Neural progenitor cell (in vitro differentiated cells): Measurements from ENCODE around the gene POLR2L. TPM values are rescaled to one million over a fixed set of nuclear protein-coding genes. Genes with fewer than 3 reads are reported as not detected.

Experiments
- DNase-seq: peaks from one replicate; pipeline ENCODE4 v3.0.0-alpha.2; 2016; ENCODE audit warnings: low spot score
- H2AFZ ChIP-seq: fragments of 200-600 bp; sonication (generic); replicated peaks from 2 replicates; pipeline ENCODE4 v1.6.1; 2016; ENCODE audit warnings: antibody characterized with exemption
- H3F3A ChIP-seq: fragments of 200-600 bp; sonication (generic); 2 replicates; pipeline ENCODE4 v1.6.1; 2016; ENCODE audit warnings: antibody characterized with exemption, low read depth
- H3K27ac ChIP-seq: fragments of 200-600 bp; sonication (generic); 2 replicates; pipeline ENCODE4 v1.5.1; 2016; ENCODE audit warnings: mild to moderate bottlenecking
- H3K27me3 ChIP-seq: fragments of 200-600 bp; sonication (generic); 2 replicates; pipeline ENCODE4 v1.6.1; 2016; ENCODE audit warnings: mild to moderate bottlenecking, moderate library complexity
- H3K36me3 ChIP-seq: fragments of 200-600 bp; sonication (generic); 2 replicates; pipeline ENCODE4 v1.5.1; 2016
- H3K4me1 ChIP-seq: fragments of 200-600 bp; sonication (generic); 2 replicates; pipeline ENCODE4 v1.6.1; 2016; ENCODE audit warnings: mixed run types
- H3K4me2 ChIP-seq: fragments of 200-600 bp; sonication (generic); 2 replicates; pipeline ENCODE4 v1.6.1; 2016
- H3K4me3 ChIP-seq: fragments of 200-600 bp; sonication (generic); 2 replicates; pipeline ENCODE4 v1.5.1; 2016
- H3K79me2 ChIP-seq: fragments of 200-600 bp; sonication (generic); 2 replicates; pipeline ENCODE4 v1.6.1; 2016; ENCODE audit warnings: low read depth
- H3K9ac ChIP-seq: fragments of 200-600 bp; sonication (generic); 2 replicates; pipeline ENCODE4 v1.6.1; 2016
- H3K9me3 ChIP-seq: fragments of 200-600 bp; sonication (generic); 2 replicates; pipeline ENCODE4 v1.5.1; 2016; ENCODE audit warnings: low read depth
- H4K20me1 ChIP-seq: fragments of 200-600 bp; sonication (generic); 2 replicates; pipeline ENCODE4 v1.6.1; 2016; ENCODE audit warnings: low read depth
- H3K27ac Mint-ChIP-seq: 3 replicates; pipeline ENCODE4 v1.8.0; 2021; ENCODE audit warnings: mixed read lengths
- H3K27me3 Mint-ChIP-seq: 2 replicates; pipeline ENCODE4 v1.8.0; 2022; ENCODE audit warnings: low read depth, mild to moderate bottlenecking, inconsistent platforms, moderate library complexity, mixed read lengths; ENCODE audit not compliant: insufficient read depth
- H3K36me3 Mint-ChIP-seq: 3 replicates; pipeline ENCODE4 v1.8.0; 2021; ENCODE audit warnings: mixed read lengths
- H3K4me1 Mint-ChIP-seq: 3 replicates; pipeline ENCODE4 v1.8.0; 2021; ENCODE audit warnings: mixed read lengths
- H3K4me3 Mint-ChIP-seq: 3 replicates; pipeline ENCODE4 v1.8.0; 2021; ENCODE audit warnings: mild to moderate bottlenecking, moderate library complexity, mixed read lengths
- H3K9me3 Mint-ChIP-seq: 3 replicates; pipeline ENCODE4 v1.8.0; 2020; ENCODE audit warnings: mixed read lengths
- CTCF ChIP-seq: fragments of 200-600 bp; sonication (generic); IDR thresholded peaks from 2 replicates; pipeline ENCODE4 v1.5.1; 2017; ENCODE audit warnings: antibody characterized with exemption, mild to moderate bottlenecking
- EZH2 ChIP-seq: fragments of 200-600 bp; sonication (generic); IDR thresholded peaks from 2 replicates; pipeline ENCODE4 v1.6.1; 2017; ENCODE audit warnings: antibody characterized with exemption, mild to moderate bottlenecking, moderate library complexity
- EZH2phosphoT487 ChIP-seq: fragments of 200-600 bp; sonication (generic); IDR thresholded peaks from 2 replicates; pipeline ENCODE4 v1.6.1; 2017; ENCODE audit warnings: antibody characterized with exemption
- total RNA-seq: library from RNA; depleted of rRNA; stranded (reverse); fragments of >200 nt; gene quantifications from 2 replicates; pipeline ENCODE4 v1.2.3, GENCODE V29; 2015; ENCODE audit warnings: low replicate concordance

POLR2L gene
- total RNA-seq, 1 donor from 2014 or later = 12.9 TPM

GRCh38 chr11:826227-826621 lies 16.1 kb downstream of the POLR2L start:
- Histone ChIP-seq H3F3A (peaks cover 48% of the 10 kb centered on the region), H3K36me3 (no peaks in the 10 kb centered on the region), H3K4me1 (peaks cover 41% of the 10 kb centered on the region), H3K4me3 (no peak overlapping the region), H4K20me1 (peaks cover 60% of the 10 kb centered on the region), H3K4me2 (no peak overlapping the region), H3K27ac (no peak overlapping the region), H3K9ac (no peak overlapping the region), H3K27me3 (peaks cover 63% of the 10 kb centered on the region), H3K79me2 (no peaks in the 10 kb centered on the region), H3K9me3 (no peaks in the 10 kb centered on the region), H2AFZ (no peak overlapping the region)
- peaks cover 30% of the 10 kb centered on the region for H3K4me1 Mint-ChIP-seq
- no peaks in the 10 kb centered on the region for H3K9me3 Mint-ChIP-seq
- no peak for TF ChIP-seq CTCF
- TF ChIP-seq EZH2phosphoT487 = no peak
- no peak for TF ChIP-seq EZH2
- peak overlapping the region; percentile 78 for H3K4me3 Mint-ChIP-seq
- H3K27ac Mint-ChIP-seq = no peak overlapping the region
- peaks cover 32% of the 10 kb centered on the region for H3K27me3 Mint-ChIP-seq
- DNase-seq = no peak
- H3K36me3 Mint-ChIP-seq = peaks cover 4% of the 10 kb centered on the region

GRCh38 chr11:825366-826226 lies 16.7 kb downstream of the POLR2L start:
- H3K9ac ChIP-seq = no peak overlapping the region
- H3K9me3 ChIP-seq = no peaks in the 10 kb centered on the region
- no peak overlapping the region for H3K4me2 ChIP-seq
- H3K27ac ChIP-seq = no peak overlapping the region
- Mint-ChIP-seq H3K27ac (no peak overlapping the region), H3K4me3 (no peak overlapping the region), H3K36me3 (peaks cover 4% of the 10 kb centered on the region), H3K27me3 (peaks cover 30% of the 10 kb centered on the region), H3K4me1 (peaks cover 33% of the 10 kb centered on the region), H3K9me3 (no peaks in the 10 kb centered on the region)
- peaks cover 3% of the 10 kb centered on the region for H3K79me2 ChIP-seq
- H3K36me3 ChIP-seq = no peaks in the 10 kb centered on the region
- no peak for TF ChIP-seq EZH2
- no peak for TF ChIP-seq CTCF
- TF ChIP-seq EZH2phosphoT487 = no peak
- peaks cover 57% of the 10 kb centered on the region for H3K27me3 ChIP-seq
- H2AFZ ChIP-seq = no peak overlapping the region
- H3K4me3 ChIP-seq = no peak overlapping the region
- H3K4me1 ChIP-seq = peaks cover 35% of the 10 kb centered on the region
- no peak for DNase-seq
- H4K20me1 ChIP-seq = peaks cover 63% of the 10 kb centered on the region
- peaks cover 42% of the 10 kb centered on the region for H3F3A ChIP-seq

- no peak overlapping the region for H3K27ac ChIP-seq
- H2AFZ ChIP-seq = no peak overlapping the region
- no peaks in the 10 kb centered on the region for H3K36me3 ChIP-seq
- peaks cover 50% of the 10 kb centered on the region for H3K27me3 ChIP-seq
- H3K9me3 ChIP-seq = no peaks in the 10 kb centered on the region
- H3K4me1 ChIP-seq = peaks cover 31% of the 10 kb centered on the region
- Mint-ChIP-seq H3K4me1 (peaks cover 33% of the 10 kb centered on the region), H3K4me3 (no peak overlapping the region), H3K27ac (no peak overlapping the region), H3K27me3 (peaks cover 25% of the 10 kb centered on the region), H3K36me3 (peaks cover 4% of the 10 kb centered on the region), H3K9me3 (no peaks in the 10 kb centered on the region)
- H3K4me3 ChIP-seq = no peak overlapping the region
- H3K4me2 ChIP-seq = no peak overlapping the region
- TF ChIP-seq EZH2 (no peak), EZH2phosphoT487 (no peak), CTCF (no peak)
- peaks cover 69% of the 10 kb centered on the region for H4K20me1 ChIP-seq
- H3K9ac ChIP-seq = no peak overlapping the region
- DNase-seq = no peak
- H3F3A ChIP-seq = peaks cover 37% of the 10 kb centered on the region
- peaks cover 9% of the 10 kb centered on the region for H3K79me2 ChIP-seq
These were observed 17.4 kb downstream of the POLR2L start for GRCh38 chr11:824942-825341.
